ENCODE measurements around the gene MEF2C.
"Not testable (repeated sequence)": the region's sequence is repeated elsewhere in the genome, so short reads cannot be mapped to it uniquely, and the experiment has no call there.

MEF2C gene

DNA sequence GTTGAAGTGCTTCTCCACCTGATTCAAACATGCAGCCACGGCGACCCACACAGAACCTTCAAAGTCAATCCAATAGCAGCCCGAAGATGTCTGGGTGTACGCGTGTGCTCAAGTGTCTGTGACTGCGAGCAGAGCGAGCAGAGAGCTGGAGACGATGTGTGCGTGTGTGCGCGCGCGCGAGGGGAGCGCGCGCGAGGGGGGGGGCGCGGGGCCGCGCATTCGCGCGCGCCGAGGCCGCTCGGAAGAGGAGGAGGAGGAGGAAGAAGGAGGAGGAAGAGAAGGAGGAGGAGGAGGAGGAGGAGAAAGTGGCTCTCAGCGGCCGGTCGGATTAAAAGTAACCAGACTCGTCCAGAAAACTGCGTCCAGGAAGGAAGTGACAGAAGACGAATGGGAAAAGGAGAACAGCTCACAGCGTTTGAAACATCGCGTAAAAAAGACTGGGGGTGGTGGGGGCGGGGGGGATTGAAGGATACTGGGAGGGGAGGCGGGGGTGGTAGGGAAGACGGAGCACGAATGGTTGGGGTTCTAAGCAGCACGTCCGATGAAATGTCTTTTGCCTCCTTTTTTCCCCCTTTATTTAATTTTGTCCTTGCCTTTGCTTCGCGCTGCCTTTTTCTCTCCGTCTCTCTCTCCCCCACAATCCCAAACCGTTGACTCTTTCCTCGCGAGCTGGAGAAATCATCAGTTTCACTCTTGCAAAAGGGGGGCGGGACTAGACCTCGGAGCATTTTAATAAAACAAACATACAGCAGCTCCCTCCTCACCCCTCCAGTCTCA lies at the start of gene MEF2C:
Gene MEF2C, minus strand, starts transcription at position 126 of the 777 bp plus-strand sequence. CDS start 59,396 bp downstream, outside the sequence.
- peak; percentile 93 for DNase-seq

- no peak for DNase-seq
Observed at GRCh38 chr5:88932541-88932940, 49.6 kb upstream of the MEF2C start.

DNA sequence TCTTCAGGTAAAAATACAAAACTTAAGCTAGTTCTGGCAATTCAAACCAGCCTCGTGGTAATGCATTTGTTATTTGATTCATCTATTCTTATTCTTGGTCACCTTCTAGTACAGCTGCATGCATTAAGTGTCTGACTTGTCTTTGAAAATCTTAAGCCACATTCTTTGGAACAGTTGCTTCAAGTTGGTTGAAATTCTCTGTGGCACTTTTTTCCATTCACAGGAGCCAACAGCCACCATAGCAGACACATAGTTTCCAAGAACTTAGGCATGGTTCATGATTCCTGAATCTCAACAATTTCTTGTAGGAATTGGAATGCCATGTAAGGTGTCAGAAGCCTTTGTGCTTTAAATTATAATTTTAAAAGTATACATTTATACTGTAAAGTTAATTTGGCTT lies 47.4 kb upstream of the MEF2C start:
- DNase-seq, result no peak

GRCh38 chr5:88929385-88929784 lies 46.4 kb upstream of the MEF2C start:
- no peak for DNase-seq

GRCh38 chr5:88926774-88927173 lies 43.8 kb upstream of the MEF2C start:
- DNase-seq, result no peak

DNA sequence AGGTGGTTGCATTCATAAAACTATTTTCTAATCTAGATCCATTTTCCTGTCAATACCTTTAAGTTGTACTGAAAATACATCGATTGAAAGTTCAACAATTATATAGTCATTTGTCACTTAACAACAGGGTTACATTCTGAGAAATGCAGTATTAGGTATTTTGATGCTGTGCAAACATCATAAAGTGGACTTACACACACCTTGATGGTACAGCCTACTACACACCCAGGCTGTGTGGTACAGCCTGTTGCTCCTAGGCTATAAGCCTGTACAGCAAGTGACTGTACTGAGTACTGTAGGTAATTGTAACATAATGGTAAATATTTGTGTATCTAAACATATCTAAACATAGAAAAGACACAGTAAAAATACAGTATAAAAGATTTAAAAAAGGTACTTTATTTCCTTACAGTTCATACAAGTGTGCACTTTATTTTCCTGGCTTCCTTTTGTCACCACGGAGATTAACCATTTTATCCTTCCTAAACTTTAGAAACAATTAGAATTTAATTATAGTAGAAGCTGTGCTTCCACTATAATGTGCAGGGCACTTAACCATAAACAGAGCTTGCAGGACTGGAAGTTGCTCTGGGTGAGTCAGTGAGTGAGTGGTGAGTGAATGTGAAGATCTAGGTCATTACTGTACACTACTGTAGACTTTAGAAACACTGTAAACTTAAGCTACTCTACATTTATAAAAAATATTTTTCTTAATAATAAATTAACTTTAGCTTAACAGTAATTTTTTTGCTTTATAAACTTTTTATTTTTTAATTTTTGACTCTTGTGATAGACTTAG lies 42.9 kb upstream of the MEF2C start:
- no peak for DNase-seq

GRCh38 chr5:88924330-88924657 lies 41.3 kb upstream of the MEF2C start:
- no peak for DNase-seq

DNA sequence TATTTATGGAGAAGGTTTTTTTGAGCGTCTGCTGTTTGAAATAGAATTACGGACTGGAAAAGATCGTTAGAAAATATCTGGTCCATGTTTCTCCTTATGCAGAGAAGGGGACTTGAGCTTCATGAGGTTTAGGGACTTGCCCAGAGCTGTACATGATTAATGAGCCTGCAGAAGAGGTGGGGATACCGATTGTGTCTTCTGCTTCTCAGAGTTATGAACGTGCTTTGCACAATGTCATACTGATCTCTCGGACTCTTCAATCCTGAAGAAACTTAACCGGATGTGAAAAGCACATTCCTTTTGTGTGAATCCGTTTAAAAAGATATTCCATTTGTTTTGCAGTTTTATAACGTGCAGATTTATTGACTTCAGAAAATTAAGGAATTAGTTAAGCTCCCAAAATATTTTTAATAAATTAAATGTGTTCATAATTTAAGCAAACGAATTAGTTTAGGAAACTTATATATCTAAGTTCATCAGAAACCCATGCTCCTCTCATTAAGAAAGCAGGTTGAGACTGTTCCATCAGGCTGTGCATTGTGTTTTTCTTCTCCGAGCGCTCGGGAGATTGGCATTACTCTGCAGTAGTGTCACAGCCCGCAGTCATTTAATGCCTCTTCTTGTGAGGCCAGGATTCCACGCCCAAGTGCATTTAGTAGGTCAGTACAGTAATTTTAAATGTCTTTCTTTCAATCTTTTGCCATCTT lies 40.8 kb upstream of the MEF2C start:
- DNase-seq, result no peak

- DNase-seq, result not testable (repeated sequence)
Observed at GRCh38 chr5:88912743-88913142, 29.8 kb upstream of the MEF2C start.

GRCh38 chr5:88911059-88911572 lies 28.1 kb upstream of the MEF2C start:
- DNase-seq, result not testable (repeated sequence)

DNA sequence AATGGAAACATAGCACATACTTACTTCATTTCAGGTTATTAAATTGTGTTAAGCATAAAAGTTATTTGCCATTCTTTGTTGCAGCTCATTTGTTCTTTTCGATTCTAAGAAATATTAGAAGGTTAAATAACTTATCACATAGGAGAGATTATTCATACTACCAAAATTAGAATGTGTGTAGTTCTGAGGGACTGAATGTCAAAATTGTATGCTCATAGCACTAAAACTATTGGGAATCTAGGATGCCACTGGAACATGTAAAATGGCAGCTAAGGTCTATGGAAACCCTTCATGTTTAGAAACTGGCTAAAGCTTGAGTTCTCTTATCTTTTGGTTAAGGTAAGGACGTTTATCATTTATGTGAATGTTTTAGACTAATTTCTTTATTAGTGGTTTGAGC lies 21.5 kb upstream of the MEF2C start:
- not testable (repeated sequence) for DNase-seq

DNA sequence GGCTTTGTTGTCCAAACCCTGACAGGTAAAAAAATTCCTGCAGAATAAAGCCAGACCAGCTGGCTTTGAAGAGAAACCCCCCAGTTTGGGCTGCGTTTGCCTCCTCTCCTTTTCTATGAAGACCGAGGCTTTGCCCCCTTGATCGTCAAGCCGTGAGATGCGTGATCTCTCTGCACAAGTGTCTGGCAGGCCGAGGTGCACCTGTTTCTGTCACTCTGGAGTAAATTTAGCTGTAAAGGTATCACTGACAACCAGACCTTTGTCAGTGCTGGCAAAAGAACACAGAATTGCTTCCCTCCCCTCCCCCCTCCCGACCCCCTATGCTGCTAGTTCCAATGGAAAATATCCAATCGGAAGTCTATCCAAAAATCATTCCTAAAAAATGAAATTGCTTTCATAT lies 21.0 kb upstream of the MEF2C start:
- not testable (repeated sequence) for DNase-seq

DNA sequence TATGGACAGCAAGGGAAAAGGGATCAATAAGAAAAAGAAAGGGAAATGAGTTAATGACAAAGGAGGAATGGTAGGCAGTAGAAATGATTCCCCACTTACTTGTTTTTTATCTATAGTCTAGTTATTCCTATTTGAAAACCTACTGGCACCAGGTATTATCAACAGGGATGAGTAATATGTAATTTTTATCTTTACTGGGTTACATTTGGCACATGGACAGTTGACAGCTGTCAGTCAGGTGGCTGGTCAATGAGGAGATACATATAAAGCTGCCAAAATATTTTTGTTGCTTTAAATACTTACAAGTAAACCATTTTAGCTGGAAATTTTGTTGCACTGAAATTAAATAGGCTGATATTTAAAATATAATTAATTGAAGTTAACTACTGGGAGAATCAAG lies 18.1 kb upstream of the MEF2C start:
- DNase-seq, result not testable (repeated sequence)

DNA sequence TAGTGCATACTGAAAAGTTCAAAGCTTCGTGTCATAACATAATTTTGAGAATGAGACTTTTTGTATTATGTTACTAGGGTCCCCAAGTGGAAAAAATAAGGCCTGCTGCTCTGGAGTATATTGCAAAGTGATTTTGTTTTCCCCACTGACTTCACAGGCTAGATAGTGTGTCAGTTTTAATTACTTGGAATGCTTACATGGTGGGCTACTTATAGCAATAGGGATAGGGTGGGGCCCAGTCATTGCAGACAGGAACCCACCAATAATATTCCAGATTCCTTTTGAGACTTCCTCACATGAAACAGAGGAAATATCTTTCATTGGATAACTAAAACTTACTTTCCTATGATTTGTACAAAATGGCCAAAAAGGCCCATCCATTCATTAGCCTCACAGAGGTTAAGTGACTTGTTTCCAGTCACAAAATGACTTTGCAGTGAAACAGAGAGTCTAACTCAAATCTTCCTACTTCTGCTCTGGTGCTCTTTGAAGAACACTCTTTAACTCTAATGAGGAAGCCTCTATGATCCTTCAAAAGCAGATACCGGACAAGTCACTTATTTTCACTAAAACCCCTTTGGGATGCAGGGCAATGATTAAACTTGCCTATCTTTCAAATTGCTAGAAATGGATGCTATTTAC lies 16.2 kb upstream of the MEF2C start:
- no peak for DNase-seq

GRCh38 chr5:88897748-88898147 lies 14.8 kb upstream of the MEF2C start:
- no peak for DNase-seq

- DNase-seq, result no peak
Observed at GRCh38 chr5:88895681-88896501, 12.9 kb upstream of the MEF2C start.

DNA sequence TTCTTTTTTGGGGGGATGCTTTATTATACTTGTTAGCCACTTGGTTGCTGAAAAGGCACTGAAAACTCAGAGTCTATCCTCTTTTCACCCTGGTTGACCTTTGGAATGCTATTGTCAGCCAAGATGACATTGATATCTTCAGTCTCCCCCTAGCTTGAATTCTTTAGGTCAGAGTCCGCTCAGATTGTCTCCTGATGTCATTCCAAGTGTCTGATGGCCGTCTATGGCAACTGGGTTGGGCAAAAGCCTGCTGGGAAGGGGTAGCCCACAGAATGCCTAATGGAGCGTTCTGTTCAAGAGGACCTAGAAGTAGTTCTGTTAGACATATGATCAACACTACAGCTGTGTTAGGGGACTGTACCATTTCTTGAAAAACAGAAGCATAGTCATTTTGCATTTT lies 9.7 kb upstream of the MEF2C start:
- no peak for DNase-seq

DNA sequence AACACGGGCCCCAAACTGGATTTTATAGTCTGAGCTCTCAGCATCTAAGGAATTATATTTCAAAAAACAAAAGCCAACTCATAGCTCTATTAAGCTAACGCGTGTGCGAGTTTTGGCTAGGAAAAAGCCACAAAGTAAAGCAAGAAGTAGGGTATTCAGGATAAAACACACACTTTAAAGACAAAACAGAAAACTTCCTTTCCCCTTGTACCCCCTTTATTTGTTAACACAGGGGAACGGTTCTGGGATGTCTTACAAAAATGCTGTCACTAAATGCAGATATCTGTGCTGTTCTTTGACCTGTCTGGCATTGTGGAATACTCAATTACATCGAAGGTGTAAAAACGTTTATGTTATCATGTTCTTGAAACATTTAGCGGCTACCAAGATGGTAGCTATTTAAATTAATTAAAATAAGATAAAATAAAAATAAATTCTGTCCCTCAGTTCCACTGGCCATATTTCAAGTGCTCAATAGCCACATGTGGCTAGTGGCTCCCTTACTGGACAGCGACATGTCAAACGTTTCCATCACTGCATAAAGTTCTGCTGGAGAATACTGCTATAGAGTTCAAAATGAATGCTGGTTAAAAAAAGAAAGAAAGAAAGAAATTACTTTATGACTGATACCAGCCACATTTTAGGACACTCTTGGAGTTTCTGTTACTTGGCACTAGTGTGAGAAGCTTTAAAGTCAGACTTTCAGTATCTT lies 7.2 kb upstream of the MEF2C start:
- DNase-seq, result peak; percentile 37

GRCh38 chr5:88889189-88890069 lies 6.4 kb upstream of the MEF2C start:
- peak; percentile 56 for DNase-seq

GRCh38 chr5:88888848-88889188 lies 5.8 kb upstream of the MEF2C start:
- peak; percentile 59 for DNase-seq
